GM20431 (cell line): Measurements from ENCODE around the gene ACAP2.

Experiments
- in situ Hi-C: fragments of 300-500 bp; cut with MseI, MboI; formaldehyde crosslinking; loops from one replicate; pipeline ENCODE4 v1.15.0; 2020; ENCODE audit warnings: low sequenced_read_pairs; ENCODE audit not compliant: unreplicated experiment

Gene ACAP2

DNA sequence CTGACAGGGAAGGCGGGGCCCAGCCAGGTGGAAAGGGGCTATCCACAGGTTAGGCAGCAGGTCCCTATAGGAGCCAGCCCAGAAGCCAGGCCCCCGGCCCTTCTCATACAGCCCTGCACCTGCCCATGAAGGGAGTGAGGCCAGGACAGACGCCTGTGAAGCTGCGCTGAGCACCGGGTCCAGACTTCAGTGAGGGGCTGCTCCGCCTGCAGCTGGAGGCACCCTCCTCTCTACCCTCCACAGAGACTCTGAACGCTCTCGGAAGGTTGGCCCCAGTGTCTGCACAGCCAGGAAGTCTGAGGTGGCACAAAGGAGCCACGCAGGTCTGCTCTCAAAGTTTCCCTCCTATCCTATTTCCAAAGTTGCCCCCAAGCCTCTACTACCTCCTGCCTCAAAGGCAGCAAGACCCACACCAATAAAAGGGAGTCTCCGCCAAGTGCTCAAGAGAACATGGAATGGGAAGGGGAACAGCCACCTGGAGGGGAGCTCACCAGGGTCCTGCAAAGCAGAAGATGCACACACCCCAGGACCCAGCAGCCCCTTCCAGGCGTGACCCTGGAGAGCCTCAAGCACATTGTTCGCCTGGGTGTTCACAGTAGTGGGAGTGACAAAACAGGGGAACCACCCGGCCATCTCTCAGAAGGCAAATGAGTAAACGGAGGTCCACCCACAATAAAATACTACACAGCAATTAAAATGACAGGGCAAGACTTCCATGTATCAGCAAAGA lies 191.3 kb downstream of the ACAP2 start:
- in situ Hi-C loops, result loop anchor here (10.0 to 25.0 kb wide), 2 partner anchors 97 to 239 kb away; no protein-coding TSS in a partner anchor

DNA sequence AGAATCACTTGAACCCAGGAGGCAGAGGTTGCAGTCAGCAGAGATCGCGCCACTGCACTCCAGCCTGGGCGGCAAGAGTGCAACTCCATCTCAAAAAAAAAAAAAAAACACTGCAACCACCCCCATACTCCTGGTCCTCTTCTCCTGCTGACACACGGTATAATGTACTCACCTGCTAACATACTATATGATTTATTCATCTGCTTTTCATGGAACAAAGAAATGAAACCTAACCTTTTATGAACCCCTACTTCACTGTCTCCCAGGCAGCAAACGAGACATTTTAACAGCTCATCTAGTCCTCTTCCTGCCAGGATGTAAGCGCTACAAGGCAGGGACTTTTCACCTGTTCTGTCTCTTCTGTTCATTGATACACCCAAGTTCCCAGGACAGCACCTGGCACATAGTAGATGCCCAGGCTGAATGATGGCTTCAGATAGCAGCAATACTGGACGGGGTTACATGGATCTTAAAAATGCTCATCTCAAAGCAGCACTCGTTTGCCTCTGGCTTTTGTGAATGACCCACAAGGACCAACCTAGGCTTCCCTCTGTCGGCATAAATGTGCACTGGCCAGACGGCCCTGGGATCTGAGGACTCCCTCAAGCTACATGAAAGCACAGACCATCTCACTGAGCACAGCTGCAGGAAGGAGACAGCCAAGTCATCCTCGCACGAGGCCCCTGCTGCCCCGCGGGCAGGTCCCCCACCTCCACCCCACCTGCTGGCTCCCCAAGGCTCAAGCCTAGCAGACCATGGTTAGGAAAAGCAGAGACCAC lies 192.2 kb downstream of the ACAP2 start:
- in situ Hi-C loops, result loop anchor here (10.0 to 25.0 kb wide), 2 partner anchors 96 to 238 kb away; no protein-coding TSS in a partner anchor

DNA sequence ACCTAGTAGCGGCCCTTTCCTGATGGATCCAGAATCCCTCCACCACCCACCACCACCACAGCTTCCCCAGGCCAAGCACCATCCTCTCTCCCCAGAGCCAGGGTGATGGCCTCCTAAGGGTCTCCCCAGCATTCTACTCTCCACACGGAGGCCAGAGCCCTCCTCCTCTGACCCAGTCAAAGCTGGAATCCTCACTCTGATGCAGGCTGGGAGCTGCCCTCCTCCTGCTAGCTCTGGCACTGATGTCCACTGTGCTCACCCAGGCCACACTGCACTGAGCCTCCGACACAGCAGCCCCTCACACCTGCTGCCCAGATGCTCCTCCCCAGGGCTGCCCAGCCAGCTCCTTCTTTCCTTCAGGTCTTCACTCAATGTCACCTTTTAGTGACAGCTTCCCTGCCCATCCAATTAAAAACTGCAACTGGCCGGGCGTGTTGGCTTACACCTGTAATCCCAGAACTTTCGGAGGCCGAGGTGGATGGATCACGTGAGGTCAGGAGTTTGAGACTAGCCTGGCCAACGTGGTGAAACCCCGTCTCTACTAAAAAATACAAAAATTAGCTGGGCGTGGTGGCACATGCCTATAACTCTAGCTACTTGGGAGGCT lies 192.9 kb downstream of the ACAP2 start:
- in situ Hi-C loops, result loop anchor here (10.0 to 25.0 kb wide), 2 partner anchors 95 to 238 kb away; no protein-coding TSS in a partner anchor

DNA sequence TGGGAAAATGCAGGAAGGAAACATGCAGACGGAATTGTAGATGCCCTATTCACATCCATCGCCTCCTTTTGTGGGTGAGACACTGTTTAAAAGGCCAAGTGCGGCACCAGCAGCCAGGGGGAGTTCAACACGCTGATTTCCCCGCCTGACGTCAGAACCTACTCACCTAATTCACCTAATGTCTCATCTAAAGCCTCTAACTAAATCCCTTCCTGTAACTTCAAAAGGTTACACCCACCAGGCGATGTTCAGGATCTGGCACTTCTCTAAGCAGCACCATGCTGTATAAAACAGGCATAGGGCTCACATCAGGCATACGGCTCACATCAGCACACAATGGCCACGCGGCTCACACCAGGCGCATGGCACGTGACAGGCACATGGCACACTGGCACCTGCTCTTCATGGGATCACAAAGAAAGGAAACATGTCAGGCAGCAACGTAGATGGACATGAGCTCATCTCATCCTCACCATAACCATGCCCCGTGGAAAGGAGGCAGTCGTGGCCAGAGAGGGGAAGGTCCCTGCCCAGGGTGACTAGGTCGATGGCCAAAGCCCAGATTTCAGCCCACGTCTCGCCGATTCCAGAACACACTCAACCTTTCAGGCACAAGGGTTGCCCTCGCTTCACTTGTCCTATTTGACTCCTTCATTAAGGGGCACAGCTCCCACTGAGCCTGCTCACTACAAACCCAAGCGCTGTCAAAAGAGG lies 193.6 kb downstream of the ACAP2 start:
- in situ Hi-C loops, result no loop called here

DNA sequence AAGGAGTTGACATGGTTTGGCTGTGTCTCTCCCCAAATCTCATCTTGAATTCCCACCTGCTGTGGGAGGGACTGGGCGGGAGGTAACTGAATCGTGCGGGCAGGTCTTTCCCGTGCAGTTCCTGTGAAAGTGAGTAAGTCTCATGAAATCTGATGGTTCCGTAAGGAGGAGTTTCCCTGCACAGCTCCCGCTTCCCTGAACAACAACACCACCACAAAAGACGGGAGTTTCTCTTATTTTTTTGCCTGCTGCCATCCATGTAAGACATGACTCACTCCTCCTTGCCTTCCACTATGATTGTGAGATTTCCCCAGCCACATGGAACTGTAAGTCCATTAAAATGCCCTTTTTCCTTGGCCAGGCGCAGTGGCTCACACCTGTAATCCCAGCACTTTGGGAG lies 194.5 kb downstream of the ACAP2 start:
- in situ Hi-C loops, result no loop called here

DNA sequence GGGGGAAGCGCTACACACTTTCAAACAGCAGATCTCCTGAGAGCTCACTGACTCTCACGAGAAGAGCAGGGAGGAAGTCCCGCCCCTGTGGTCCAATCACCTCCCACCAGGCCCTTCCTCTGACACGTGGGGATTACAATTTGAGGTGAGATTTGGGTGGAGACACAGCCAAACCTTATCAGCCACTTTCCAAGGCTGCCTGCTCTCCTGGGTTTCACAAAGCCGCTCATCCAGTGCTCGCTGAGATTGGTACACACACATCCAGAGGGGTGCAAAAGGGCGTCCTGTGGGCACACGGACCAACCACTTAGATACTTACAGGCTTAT lies 195.0 kb downstream of the ACAP2 start:
- in situ Hi-C loops, result no loop called here

DNA sequence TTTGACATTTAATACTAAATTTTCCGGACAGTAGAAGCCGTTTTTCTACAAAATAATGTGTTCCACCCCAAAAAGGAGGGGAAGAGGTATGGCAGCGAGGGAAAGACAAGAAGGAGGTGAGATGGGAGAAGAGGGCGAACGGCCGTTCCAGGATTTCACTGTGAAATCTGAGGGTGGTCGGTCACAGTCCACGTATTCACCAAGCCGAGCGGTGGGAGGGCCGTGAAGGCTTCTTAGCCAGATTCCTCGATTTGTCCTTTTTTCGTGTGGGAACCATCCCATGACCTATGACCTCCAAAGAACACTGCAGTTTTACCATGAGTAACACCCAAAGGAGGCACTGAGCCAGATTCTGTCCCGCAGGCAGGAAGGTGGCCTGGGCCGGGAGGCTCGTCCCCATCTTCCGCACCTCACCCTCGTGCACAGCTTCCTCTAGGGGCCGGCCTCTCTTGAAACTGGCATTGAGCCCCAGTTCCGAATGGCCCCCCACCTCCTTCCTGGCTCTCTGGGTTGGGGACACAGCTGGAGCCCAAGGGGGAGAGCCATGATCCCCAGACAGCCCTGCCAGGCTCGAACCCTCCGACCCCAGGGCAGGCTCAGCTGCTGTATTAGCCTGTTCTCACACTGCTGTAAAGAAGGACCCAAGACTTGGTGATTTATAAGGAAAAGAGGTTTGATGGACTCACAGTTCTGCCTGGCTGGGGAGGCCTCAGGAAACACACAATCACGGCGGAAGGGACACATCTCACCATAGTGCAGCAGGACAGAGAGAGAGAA lies 195.5 kb downstream of the ACAP2 start:
- in situ Hi-C loops, result no loop called here

DNA sequence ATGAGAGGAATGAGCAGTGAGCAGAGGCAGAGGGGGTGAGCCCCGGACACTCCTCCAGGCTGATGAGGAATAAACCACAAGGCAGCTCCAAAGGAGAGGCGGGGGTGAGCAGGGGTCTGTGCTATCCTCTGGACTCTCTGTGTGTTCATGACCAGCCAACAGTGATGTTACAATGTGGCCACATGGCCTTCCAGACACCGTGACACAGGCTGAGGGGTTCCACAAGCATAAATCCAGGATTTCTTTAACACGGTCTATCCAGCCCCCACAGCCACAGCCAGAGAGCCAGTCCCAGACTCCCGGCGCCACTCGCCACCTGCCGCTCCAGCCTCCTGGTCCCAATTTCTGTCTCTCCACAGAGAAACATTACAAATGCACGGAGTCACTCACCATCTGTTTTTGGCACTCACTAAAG lies 196.2 kb downstream of the ACAP2 start:
- in situ Hi-C loops, result no loop called here

DNA sequence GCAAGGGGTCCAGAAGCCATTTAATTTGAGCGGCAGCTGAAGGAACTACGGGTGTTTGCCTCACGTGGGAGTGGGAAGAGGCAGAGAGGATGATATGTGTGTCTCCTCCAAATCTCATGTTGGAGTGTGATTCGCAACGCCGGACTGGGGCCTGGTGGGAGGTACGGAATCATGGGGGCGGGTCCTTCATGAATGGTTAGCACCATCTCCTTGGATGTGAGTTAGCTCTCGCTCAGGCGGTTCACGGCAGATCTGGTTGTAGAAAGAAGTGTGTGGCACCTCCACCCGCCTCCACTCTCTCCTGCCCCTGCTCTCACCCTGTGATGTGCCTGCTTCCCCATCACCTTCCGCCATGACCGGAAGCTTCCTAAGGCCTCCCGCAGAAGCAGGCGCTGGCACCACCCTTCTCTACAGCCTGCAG lies 197.3 kb downstream of the ACAP2 start:
- in situ Hi-C loops, result no loop called here

DNA sequence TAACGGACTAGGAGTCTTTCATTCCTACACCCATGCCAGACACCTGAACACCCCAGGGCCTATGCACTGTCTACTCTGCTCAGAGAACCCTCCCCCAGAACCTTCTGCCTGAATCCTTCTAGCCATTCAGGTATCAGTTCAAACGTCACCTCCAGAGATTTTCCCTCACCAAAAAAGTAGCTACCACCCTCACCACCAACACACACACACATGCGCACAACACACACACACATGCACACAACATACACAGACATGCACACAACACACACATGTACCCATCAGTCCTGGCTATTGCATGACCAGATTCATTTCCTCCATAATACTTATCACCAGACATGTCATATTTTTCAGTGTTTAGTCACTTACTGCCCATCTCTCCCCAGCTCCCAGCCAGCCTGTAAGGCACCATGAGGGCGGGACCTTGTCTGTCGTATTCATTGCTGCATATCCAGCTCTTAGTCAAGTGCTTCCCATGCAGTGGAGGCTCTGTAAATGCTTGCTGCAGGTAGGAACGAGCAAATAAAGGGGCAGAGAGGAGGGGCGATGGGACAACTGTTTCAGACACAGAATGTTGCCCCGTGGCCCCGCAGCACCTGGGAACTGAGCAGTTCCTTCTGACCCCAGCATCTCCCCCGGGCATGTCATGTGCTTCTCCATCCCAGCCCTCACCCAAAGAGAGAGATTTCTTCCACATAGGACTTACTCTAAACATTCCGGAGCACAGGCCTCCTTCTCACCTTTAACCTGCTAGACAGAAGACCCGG lies 201.0 kb downstream of the ACAP2 start:
- in situ Hi-C loops, result no loop called here

DNA sequence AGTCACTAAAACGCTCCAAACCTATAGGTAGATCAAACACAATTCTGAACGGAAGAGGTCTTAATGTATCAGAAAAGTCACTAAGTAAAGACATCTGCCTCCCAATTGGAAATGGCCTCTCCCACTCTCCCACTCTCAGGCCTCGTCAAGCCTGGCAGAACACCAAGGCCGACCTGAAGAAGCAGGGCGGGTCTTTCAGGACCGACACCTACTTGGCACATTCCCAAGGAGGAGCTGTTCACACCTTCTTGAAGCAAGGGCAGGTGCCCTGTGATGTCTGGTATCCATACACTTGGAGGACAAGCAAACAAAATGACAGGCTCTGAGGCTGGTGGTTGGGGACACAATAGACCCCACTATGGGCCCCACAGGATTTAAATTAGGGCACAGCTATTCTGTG lies 201.9 kb downstream of the ACAP2 start:
- in situ Hi-C loops, result no loop called here

DNA sequence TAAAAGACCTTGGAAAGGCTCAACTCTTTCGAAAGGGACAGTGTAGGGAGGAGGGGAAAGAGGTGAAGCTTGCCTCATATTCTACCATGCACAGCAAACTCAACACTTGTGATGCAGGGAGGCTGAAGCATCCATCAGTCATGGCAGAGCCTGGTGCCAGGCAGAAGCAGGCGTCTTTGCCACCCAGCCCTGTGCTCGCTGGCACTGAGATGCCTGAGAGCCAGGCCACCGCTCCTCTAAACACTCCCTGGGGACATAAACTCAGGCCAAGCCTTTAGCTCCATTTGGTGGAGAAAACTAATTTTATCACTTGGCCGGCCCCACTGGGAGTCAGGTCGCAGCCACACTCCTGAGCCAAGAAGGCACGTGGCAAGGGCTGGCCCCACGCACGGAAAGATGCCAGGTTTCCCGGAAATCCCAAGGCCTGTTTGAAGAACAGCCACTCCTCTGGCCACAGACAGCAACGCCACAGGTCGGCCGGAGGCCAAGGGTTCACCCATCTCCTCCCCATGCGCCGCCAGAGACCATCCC lies 202.6 kb downstream of the ACAP2 start:
- in situ Hi-C loops, result no loop called here

DNA sequence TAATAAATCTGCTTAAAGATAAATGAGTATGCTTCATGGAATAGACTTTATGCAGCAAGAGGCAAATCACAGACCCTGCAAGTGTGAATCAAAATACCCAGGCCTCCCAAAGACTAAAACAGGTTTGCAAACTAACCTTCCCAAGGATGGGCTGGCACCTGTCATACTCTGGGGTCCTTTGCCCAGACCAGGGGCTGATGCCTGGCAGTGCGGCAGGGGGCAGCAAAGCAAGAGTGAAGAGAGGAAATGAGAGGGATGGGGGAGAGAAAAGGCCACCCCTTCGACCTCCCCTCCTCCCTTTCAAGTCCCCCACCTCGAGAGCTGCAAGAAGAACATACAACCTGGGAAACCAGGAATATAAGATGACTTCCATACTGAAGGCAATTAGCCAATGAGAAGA lies 203.7 kb downstream of the ACAP2 start:
- in situ Hi-C loops, result no loop called here

DNA sequence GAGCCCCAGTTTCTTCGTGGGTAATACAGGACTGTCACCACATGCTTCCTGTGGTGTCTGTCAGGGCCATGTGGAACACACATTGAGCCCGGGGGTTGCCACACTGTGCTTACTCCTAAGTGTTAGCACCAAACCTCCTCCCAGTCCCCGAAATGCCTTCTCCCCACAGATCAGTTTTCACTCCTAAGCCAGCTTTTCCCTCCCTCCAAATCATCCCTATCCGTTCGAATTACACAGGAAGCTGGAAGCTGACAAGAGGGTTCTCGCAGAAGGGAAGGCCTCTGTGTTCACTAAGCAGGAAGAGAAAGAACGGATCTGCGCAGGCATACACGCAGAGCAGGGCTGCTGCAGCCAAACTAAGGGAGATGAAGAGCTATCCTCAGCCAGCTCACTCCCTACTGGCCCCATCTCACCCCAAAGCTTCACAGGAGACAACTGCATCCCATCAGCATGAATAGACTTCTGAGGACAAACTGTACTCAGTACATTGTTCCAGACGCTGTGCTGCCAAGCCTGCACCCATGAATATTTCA lies 204.2 kb downstream of the ACAP2 start:
- in situ Hi-C loops, result no loop called here

DNA sequence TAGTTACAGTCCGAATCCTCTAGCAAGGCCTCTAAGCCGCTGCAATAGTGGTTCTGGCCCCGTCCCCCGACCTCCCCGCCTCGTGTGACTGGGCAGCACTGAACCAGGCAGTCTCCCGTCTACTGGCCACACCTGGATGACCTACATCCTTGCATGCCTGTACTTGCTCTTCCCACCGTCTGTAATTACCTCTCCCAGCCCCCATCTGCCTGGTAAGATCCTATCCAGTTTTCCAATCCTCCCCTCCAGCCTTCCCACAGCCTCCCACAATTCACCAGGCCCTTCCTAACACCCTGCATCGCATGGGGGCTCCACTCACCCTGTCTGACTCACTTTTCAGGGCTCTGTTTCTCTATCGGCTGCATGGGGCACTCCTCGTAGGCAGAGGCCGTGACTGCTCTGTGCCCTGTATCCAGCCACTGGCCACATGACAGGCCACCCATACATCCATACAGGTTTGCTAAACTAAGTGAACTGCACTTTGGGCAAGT lies 204.7 kb downstream of the ACAP2 start:
- in situ Hi-C loops, result no loop called here

DNA sequence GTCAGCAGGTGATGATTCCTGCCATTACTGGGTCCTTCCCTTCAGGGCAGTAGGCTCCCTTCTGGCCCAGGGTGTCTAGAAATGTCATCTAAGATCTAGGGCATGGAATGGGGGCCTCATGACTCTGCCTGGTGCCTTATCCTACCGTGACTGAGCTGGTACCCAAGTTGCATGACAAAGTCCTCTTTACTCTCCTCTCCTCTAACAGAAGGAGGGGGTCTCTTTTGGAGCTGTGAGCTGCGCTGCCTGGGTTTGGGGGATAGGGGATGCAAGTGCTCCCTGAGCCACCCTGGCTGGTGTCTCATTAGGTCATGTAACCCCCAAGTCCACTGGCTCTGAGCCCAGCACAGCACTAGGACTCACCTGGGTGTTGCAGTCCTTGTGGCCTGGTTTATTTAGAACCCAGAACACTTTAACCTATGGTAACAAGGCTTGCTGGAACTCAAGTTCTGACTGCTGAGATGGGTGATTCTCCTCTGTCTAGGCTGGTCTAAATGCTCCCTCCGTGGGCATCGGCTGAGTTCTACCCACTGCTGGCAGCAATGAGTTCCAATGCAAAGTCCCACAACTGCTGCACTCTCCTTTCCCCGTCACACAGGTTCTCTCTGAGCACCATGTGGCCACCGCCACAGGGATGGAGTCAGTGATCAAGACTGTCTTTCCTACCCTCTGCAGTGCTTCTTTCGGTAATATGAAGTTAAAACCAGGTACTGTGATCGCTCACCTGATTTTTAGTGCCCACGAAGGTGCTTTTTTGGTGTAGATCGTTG lies 205.8 kb downstream of the ACAP2 start:
- in situ Hi-C loops, result no loop called here

DNA sequence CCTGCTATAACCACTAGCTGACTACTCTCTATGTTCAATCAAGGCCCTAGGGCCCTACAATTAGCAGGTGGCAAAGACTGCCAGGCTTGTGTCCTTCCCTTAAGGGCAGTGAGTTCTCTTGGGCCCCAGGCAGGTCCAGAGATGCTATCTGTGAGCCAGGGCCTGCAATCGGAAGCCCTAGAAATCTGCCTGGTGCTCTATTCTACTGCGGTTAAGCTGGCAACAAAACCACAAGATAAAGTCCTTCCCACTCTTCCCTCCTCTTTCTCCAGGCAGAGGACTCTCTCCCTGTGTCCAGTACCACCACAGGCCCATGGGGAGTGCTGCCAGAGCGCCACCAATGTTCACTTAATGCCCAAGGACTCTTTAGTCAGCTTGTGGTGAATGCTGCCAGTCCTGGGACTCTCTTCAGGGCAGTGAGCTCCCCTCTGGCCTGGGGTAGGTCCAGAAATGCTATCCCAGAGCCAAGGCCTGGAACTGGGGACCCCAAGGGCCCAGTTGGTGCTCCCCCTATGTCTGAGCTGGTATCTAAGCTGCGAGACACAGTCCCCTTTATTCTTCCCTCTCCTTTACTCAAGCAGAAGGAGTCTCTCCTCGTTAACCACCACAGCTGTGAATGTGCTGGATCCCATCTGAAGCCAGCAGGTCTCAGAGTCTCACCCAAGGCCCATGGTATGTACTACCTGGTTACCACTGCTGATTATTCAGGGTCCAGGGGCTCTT lies 206.6 kb downstream of the ACAP2 start:
- in situ Hi-C loops, result no loop called here
